Activated CD4-positive, alpha-beta T cell treated with anti-CD3 and anti-CD28 coated beads, Interleukin-2, amount 50 U/mL, for 4 hours (primary cell): ENCODE results near the gene SLIT3.

ENCODE experiments used
- DNase-seq, 2 experiments: peaks; one replicate each; pipeline ENCODE4 v3.0.0-alpha.2; 2020

SLIT3 gene

GRCh38 chr5:168979135-168979534 is 321.8 kb downstream of the SLIT3 start:
- no peak for DNase-seq

DNA sequence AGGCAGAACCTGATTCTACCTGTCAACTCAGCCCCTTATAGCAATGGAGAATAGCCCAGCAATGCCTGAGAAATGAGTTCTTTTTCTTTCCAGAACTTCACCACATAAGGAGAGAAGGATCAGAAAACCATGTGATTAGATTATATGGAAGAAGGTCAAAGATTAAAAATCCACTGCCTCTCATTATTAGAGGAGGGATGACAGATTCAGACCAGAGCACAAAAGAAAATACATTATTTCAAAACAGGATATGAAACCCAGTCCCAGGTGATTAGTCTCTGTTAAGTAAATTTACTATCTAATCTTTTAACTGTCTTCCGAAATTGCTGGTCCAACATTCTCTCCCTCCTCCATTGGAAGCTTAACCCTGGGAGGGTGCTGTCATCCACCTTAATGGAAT is 322.4 kb downstream of the SLIT3 start:
- DNase-seq: no peak

GRCh38 chr5:168978015-168978414 is 322.9 kb downstream of the SLIT3 start:
- DNase-seq: no peak

GRCh38 chr5:168976311-168976970 is 324.5 kb downstream of the SLIT3 start:
- no peak for DNase-seq

- DNase-seq: no peak
Observed at GRCh38 chr5:168975331-168975730, 325.6 kb downstream of the SLIT3 start.

DNA sequence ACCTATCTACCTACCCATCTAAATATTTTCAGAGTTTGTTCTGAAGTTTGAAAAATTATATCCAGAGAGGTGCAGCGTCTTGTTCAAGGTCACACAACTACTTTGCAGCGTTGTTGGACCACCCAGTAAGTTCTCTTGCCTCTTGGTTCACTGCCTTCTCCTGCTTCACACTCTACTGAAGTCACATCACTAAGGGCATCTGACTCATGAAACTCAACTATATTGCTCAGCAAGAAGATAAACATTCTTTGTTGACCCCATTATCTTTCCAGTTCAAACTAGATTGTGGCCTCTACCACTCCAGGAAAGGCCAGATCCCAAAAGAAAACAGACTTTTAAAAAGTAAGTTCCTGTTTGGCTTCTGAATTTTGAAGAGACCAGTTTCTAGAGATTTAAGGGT is 326.9 kb downstream of the SLIT3 start:
- no peak for DNase-seq

- no peak for DNase-seq
Observed at GRCh38 chr5:168972731-168973130, 328.2 kb downstream of the SLIT3 start.

DNA sequence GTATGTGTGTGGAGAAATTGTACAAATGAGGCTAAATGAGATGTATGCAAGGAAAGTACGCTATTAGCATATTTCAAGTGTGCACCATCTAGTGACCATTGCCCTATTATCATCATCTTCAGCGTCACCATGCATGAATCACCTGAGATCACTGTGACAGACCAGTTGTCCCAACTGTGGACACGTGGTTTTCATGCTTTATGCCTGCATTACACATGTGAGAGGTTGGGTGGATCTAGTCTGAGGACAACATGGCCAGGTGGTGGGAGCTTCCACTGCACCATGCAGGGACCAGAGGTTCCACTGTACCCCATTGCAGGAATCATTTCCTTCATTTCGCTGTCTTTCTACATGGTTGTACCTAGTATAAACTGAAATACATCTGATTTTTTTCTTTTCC is 329.8 kb downstream of the SLIT3 start:
- no peak for DNase-seq

- DNase-seq: no peak
Observed at GRCh38 chr5:168969326-168969886, 331.5 kb downstream of the SLIT3 start.

- no peak for DNase-seq
Observed at GRCh38 chr5:168967882-168968620, 332.9 kb downstream of the SLIT3 start.

- DNase-seq: no peak
Observed at GRCh38 chr5:168965638-168966037, 335.3 kb downstream of the SLIT3 start.

GRCh38 chr5:168964182-168964581 is 336.8 kb downstream of the SLIT3 start:
- no peak for DNase-seq

DNA sequence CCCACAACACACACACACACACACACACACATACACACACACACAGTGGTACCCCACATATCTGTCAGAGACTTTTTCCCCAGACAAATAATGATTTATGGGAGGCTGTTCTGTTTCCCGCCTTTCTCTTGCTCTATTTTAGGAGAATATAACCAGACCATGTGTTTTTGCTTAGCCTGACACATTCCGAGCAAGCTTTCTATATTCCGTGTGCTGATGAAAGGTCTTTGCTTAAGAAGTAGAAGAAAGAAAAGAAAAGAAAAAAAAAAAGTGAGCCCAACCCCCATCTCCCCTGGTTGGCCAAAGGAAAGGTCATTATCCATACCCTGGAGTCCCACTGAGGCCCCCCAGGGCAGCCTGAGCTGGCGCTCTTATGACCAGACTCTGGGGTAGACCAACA is 338.6 kb downstream of the SLIT3 start:
- no peak for DNase-seq

GRCh38 chr5:168961681-168962080 is 339.3 kb downstream of the SLIT3 start:
- no peak for DNase-seq

GRCh38 chr5:168960497-168960896 is 340.4 kb downstream of the SLIT3 start:
- no peak for DNase-seq

DNA sequence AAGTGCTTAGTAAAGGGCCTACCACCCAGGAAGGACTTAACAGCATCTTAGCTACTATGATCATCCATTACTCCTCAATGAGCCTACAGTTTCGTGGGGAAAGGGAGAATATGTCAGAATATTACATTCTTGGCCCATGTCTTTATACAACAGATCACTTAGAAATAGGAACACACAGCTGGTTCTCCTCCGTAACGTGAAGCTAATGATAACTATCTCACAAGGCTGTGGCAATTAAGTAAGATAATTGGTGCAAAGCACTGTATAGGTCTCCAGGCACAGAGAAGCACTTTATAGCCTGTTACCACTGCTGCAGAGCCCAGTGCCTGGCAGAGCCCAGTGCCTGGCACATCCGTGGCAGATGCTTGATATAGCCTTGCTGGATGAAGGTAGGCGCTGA is 347.6 kb downstream of the SLIT3 start:
- no peak for DNase-seq

GRCh38 chr5:168952196-168952595 is 348.7 kb downstream of the SLIT3 start:
- DNase-seq: no peak

- no peak for DNase-seq
Observed at GRCh38 chr5:168951769-168952168, 349.2 kb downstream of the SLIT3 start.

- DNase-seq: no peak
Observed at GRCh38 chr5:168951356-168951755, 349.6 kb downstream of the SLIT3 start.

- DNase-seq: no peak
Observed at GRCh38 chr5:168950241-168950951, 350.5 kb downstream of the SLIT3 start.

- no peak for DNase-seq
Observed at GRCh38 chr5:168948746-168949145, 352.2 kb downstream of the SLIT3 start.

GRCh38 chr5:168947212-168947868 is 353.6 kb downstream of the SLIT3 start:
- peak in 1 of 2 experiments; percentile 3 for DNase-seq

- DNase-seq: no peak
Observed at GRCh38 chr5:168946363-168946762, 354.6 kb downstream of the SLIT3 start.
